Left ventricle myocardium inferior (tissue), 1 donor: Measurements from ENCODE around the gene EPHA8. TPM values are rescaled to one million over a fixed set of nuclear protein-coding genes. Genes with fewer than 3 reads are reported as not detected.

ENCODE experiments used
- DNase-seq: peaks from one replicate; pipeline ENCODE4 v3.0.0-alpha.2; 2020
- H3K27ac ChIP-seq: fragments of 200-600 bp; replicated peaks from 2 replicates; pipeline ENCODE4 v1.8.0; 2021
- H3K27me3 ChIP-seq: fragments of 200-600 bp; 2 replicates; pipeline ENCODE4 v1.8.0; 2021; ENCODE audit warnings: low read depth
- H3K36me3 ChIP-seq: fragments of 200-600 bp; 2 replicates; pipeline ENCODE4 v1.8.0; 2021
- H3K4me1 ChIP-seq: fragments of 200-600 bp; 2 replicates; pipeline ENCODE4 v1.8.0; 2021
- H3K4me3 ChIP-seq: fragments of 200-600 bp; 2 replicates; pipeline ENCODE4 v1.8.0; 2021; ENCODE audit warnings: mild to moderate bottlenecking, moderate library complexity
- H3K9me3 ChIP-seq: fragments of 200-600 bp; replicated peaks from 2 replicates; pipeline ENCODE4 v1.8.0; 2021
- CTCF ChIP-seq: fragments of 200-600 bp; IDR thresholded peaks from 2 replicates; pipeline ENCODE4 v1.8.0; 2021; ENCODE audit warnings: antibody characterized with exemption, mild to moderate bottlenecking, borderline replicate concordance
- intact Hi-C: fragments of 100-400 bp; cut with micrococcal nuclease; formaldehyde crosslinking; loops from one replicate; pipeline ENCODE4 v1.11.0; 2022
- total RNA-seq: library from RNA; stranded (reverse); fragmentation: NEBNext Ultra II Directional; extraction: Animal tissue kit (Norgen Biotek cat#: 25700); gene quantifications from one replicate; pipeline ENCODE4 v1.2.1, GENCODE V29; 2021
- donor health status: DM: no; HTN: yes; CAD: no; lungs with severe emphysema.

Gene EPHA8
- total RNA-seq, 1 donor from 2014 or later, result not detected

- Histone ChIP-seq H3K4me3 (no peak overlapping the region), H3K27me3 (peaks cover 86% of the 10 kb centered on the region), H3K27ac (no peak overlapping the region), H3K36me3 (no peaks in the 10 kb centered on the region), H3K4me1 (no peaks in the 10 kb centered on the region), H3K9me3 (no peaks in the 10 kb centered on the region)
- no peak for DNase-seq
- TF ChIP-seq CTCF, result no peak
- intact Hi-C loops, result no loop called here
These were observed 2.9 kb downstream of the EPHA8 start for GRCh38 chr1:22566161-22566560.

DNA sequence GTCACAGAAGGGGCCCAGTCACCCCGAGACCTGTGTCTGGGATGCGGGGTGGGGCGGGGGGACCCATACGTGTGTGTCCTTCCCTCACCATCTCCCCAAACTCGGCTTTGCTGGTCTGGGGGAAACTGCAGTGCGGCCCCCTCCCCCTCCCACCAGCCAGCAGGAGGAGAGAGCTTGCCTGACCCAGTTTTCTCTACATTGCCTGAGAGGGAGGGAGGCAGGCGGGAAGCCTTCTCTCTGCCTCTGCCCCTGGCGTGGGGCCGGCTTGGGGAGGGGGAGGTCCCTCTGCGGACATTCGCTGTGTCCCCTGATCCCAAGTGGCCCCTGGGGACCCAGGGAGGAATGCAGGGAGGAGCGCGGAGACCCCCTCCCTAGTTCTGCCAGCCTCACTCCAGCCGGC, 3.9 kb downstream of the EPHA8 start:
- Histone ChIP-seq H3K9me3 (no peaks in the 10 kb centered on the region), H3K36me3 (no peaks in the 10 kb centered on the region), H3K4me3 (no peak overlapping the region), H3K27me3 (peaks cover 86% of the 10 kb centered on the region), H3K27ac (no peak overlapping the region), H3K4me1 (no peaks in the 10 kb centered on the region)
- no peak for DNase-seq
- intact Hi-C loops, result no loop called here
- no peak for TF ChIP-seq CTCF

DNA sequence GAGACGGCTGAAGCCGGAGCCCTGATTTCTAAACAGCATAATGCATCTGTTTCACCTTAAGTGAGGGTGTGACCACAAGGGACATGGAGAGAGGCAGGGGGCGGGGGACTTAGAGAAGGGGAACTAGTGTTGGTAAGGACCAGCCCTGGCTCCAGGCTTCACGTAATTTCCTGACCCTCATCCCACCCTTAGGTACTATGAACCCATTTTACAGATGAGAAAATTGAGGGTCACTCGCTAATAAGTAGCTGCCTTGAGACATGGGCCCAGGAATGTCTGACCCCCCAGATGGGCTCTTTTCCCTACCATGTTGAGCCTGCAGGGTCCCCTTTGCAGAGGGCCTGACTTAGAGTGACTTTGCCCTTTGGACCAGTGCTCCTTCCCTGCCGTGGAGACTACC, 4.7 kb downstream of the EPHA8 start:
- Histone ChIP-seq H3K27ac (no peak overlapping the region), H3K4me3 (no peak overlapping the region), H3K4me1 (no peaks in the 10 kb centered on the region), H3K36me3 (no peaks in the 10 kb centered on the region), H3K9me3 (no peaks in the 10 kb centered on the region), H3K27me3 (peaks cover 86% of the 10 kb centered on the region)
- no peak for TF ChIP-seq CTCF
- intact Hi-C loops, result no loop called here
- DNase-seq, result no peak

DNA sequence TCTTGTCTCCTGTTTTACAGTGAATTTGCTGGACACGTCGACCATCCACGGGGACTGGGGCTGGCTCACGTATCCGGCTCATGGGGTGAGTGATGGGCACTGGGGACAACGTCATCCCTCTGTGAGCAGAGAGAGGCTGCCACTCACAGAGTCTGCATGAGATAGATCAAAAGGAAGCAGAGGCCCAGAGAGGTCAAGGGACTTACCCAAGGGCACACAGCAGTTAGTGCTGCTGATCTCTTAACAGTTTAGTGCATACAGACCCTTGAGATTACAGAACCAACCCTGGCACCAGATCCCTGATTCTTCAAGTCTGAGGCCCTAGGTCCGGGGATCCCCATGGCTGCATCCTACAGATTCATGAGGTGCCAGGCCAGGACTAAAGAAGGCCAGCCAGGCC, 6.0 kb downstream of the EPHA8 start:
- Histone ChIP-seq H3K27me3 (peaks cover 90% of the 10 kb centered on the region), H3K36me3 (no peaks in the 10 kb centered on the region), H3K27ac (no peak overlapping the region), H3K4me1 (no peaks in the 10 kb centered on the region), H3K4me3 (no peak overlapping the region), H3K9me3 (no peaks in the 10 kb centered on the region)
- intact Hi-C loops, result no loop called here
- DNase-seq, result no peak
- no peak for TF ChIP-seq CTCF

GRCh38 chr1:22570140-22570909, 7.0 kb downstream of the EPHA8 start:
- DNase-seq, result no peak
- Histone ChIP-seq H3K4me3 (no peak overlapping the region), H3K4me1 (no peaks in the 10 kb centered on the region), H3K36me3 (no peaks in the 10 kb centered on the region), H3K9me3 (no peaks in the 10 kb centered on the region), H3K27me3 (peaks cover 83% of the 10 kb centered on the region), H3K27ac (no peak overlapping the region)
- TF ChIP-seq CTCF, result no peak
- intact Hi-C loops, result no loop called here
